GM10266 (cell line): Measurements from ENCODE around the gene STOX1.
"Not testable (repeated sequence)": the region's sequence is repeated elsewhere in the genome, so short reads cannot be mapped to it uniquely, and the experiment has no call there.

ENCODE experiments used
- DNase-seq: peaks from one replicate; pipeline ENCODE4 v3.0.0; 2012; ENCODE audit errors: extremely low spot score
- CTCF ChIP-seq: IDR thresholded peaks from 2 replicates; pipeline ENCODE4 v1.5.1; 2012; ENCODE audit warnings: mild to moderate bottlenecking, low read depth; ENCODE audit not compliant: control insufficient read depth, insufficient read depth; ENCODE audit errors: missing control alignments

The STOX1 gene

GRCh38 chr10:68816796-68817412 lies 10.4 kb upstream of the STOX1 start:
- no peak for DNase-seq
- TF ChIP-seq CTCF: no peak

GRCh38 chr10:68820359-68820758 lies 7.0 kb upstream of the STOX1 start:
- DNase-seq: not testable (repeated sequence)

GRCh38 chr10:68822626-68823025 lies 4.7 kb upstream of the STOX1 start:
- DNase-seq: not testable (repeated sequence)

- not testable (repeated sequence) for DNase-seq
Observed at GRCh38 chr10:68827592-68827959, 245 bp downstream of the STOX1 start.

- not testable (repeated sequence) for DNase-seq
Observed at GRCh38 chr10:68828083-68828601, 811 bp downstream of the STOX1 start.

GRCh38 chr10:68828833-68829232 lies 1.5 kb downstream of the STOX1 start:
- no peak for DNase-seq
- TF ChIP-seq CTCF: no peak

GRCh38 chr10:68829521-68829920 lies 2.2 kb downstream of the STOX1 start:
- TF ChIP-seq CTCF: no peak
- no peak for DNase-seq

- TF ChIP-seq CTCF: no peak
- no peak for DNase-seq
Observed at GRCh38 chr10:68829952-68830351, 2.6 kb downstream of the STOX1 start.

- no peak for DNase-seq
- no peak for TF ChIP-seq CTCF
Observed at GRCh38 chr10:68831961-68832455, 4.7 kb downstream of the STOX1 start.
